NCI-H2227 treated with DMSO at 0.1 percent for 48 hours (cell line): ENCODE measurements around the gene MRS2.
"Not testable (repeated sequence)": the region's sequence is repeated elsewhere in the genome, so short reads cannot be mapped to it uniquely, and the experiment has no call there.

Experiments used
- DNase-seq: peaks from one replicate; lab custom pipeline; 2025; lab: John Stamatoyannopoulos, UW

The MRS2 gene

GRCh38 chr6:24387818-24388217, 14.9 kb upstream of the MRS2 start:
- no peak for DNase-seq

GRCh38 chr6:24391208-24391607, 11.5 kb upstream of the MRS2 start:
- DNase-seq, result no peak

- no peak for DNase-seq
Observed at GRCh38 chr6:24391756-24392405, 10.9 kb upstream of the MRS2 start.

- no peak for DNase-seq
Observed at GRCh38 chr6:24394061-24394779, 8.5 kb upstream of the MRS2 start.

- DNase-seq, result no peak
Observed at GRCh38 chr6:24394780-24395437, 7.8 kb upstream of the MRS2 start.

GRCh38 chr6:24396824-24397223, 5.9 kb upstream of the MRS2 start:
- DNase-seq, result no peak

GRCh38 chr6:24397631-24398030, 5.1 kb upstream of the MRS2 start:
- DNase-seq, result no peak

- DNase-seq, result not testable (repeated sequence)
Observed at GRCh38 chr6:24400045-24401039, 2.4 kb upstream of the MRS2 start.

GRCh38 chr6:24401458-24401857, 1.3 kb upstream of the MRS2 start:
- no peak for DNase-seq

- no peak for DNase-seq
Observed at GRCh38 chr6:24403501-24403824, 727 bp downstream of the MRS2 start.

- DNase-seq, result no peak
Observed at GRCh38 chr6:24405262-24405661, 2.5 kb downstream of the MRS2 start.

GRCh38 chr6:24408719-24409410, 6.1 kb downstream of the MRS2 start:
- no peak for DNase-seq

- DNase-seq, result no peak
Observed at GRCh38 chr6:24410622-24411021, 7.9 kb downstream of the MRS2 start.

- no peak for DNase-seq
Observed at GRCh38 chr6:24412294-24412693, 9.6 kb downstream of the MRS2 start.

- not testable (repeated sequence) for DNase-seq
Observed at GRCh38 chr6:24414531-24414930, 11.8 kb downstream of the MRS2 start.

GRCh38 chr6:24415753-24416152, 13.0 kb downstream of the MRS2 start:
- no peak for DNase-seq

- DNase-seq, result no peak
Observed at GRCh38 chr6:24419526-24419925, 16.8 kb downstream of the MRS2 start.

GRCh38 chr6:24425091-24425490, 22.4 kb downstream of the MRS2 start:
- no peak for DNase-seq

GRCh38 chr6:24426729-24427446, 24.2 kb downstream of the MRS2 start:
- DNase-seq, result no peak

GRCh38 chr6:24428615-24429014, 25.9 kb downstream of the MRS2 start:
- DNase-seq, result no peak

- DNase-seq, result no peak
Observed at GRCh38 chr6:24429146-24429545, 26.4 kb downstream of the MRS2 start.
